Coronary artery (tissue), 2 donors: ENCODE results near the gene IQSEC3.

ENCODE experiments used
- DNase-seq: peaks from one replicate; pipeline ENCODE4 v3.0.0-alpha.2; 2017; ENCODE audit warnings: low spot score
- H3K27ac ChIP-seq, 2 donors: fragments of 200-600 bp; sonication (generic); one replicate each; pipeline ENCODE4 v1.5.1; 2016 to 2019
- H3K4me3 ChIP-seq: fragments of 200-600 bp; sonication (generic); 2 replicates; pipeline ENCODE4 v1.5.1; 2016; ENCODE audit warnings: mild to moderate bottlenecking, moderate library complexity
- CTCF ChIP-seq: fragments of 200-600 bp; sonication (generic); IDR thresholded peaks from one replicate; pipeline ENCODE4 v1.5.1; 2019; ENCODE audit warnings: antibody characterized with exemption

The IQSEC3 gene

DNA sequence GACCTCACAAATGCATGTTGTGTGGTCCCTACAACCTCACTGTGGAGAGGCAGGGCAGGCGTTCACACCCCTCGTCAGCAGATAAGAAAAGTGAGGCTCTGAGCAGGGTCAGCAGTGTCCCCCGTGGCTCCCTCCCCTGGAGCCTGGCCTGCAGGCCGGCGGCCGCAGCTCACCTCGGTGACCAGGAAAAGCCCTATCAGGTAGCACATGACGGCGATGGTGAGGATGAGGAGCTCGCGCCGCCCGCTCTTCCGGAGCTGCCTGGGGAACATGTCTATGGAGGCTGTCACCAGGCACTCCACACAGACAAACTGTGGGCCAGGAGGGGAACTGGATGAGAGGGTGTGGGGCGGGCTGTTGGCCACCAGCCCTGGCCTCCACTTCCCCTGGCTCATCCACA is 129.4 kb downstream of the IQSEC3 start:
- DNase-seq, result no peak
- no peak for TF ChIP-seq CTCF
- H3K27ac ChIP-seq, result no peak overlapping the region
- no peak overlapping the region for H3K4me3 ChIP-seq

GRCh38 chr12:196436-196835 is 129.9 kb downstream of the IQSEC3 start:
- TF ChIP-seq CTCF, result no peak
- Histone ChIP-seq H3K27ac (no peak overlapping the region), H3K4me3 (no peak overlapping the region)
- no peak for DNase-seq

- DNase-seq, result no peak
- H3K27ac ChIP-seq, result no peak overlapping the region
- TF ChIP-seq CTCF, result no peak
- no peak overlapping the region for H3K4me3 ChIP-seq
Observed at GRCh38 chr12:197347-197746, 130.8 kb downstream of the IQSEC3 start.

DNA sequence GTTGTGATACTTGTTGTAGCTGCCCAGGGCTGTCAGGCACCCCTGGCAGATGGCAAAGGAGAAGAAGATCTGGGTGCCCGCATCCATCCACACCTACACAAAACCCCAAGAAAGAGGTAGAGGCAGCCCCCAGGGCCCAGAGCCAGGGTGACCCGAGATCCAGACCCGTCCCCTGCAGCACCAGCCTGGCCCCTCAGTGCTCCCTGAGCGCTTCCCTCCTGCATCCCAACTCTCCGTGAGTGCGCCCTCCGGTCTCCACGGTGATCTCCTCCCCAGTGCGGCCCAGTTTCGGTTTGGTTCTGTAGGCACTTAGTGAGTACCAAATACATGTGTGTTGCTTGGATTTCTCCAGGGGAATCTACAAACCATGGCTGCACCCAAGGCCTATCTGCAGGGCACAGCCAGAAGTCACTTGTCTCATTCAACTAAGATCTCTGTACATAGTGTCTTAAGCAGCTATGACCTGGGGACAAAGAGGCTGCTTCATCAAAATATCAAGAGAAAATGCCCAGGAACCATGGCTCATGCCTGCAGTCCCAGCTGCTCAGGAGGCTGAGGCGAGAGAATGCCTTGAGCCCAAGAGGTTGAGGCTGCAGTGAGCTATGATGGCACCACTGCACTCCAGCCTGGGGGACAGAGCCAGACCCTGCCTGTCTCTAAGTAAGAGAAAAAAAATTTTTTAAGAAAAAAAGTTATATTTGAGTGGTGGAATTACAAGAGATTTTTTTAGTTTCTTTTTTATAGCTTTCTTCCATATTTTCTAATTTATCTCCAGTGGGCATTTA is 131.5 kb downstream of the IQSEC3 start:
- H3K4me3 ChIP-seq, result no peak overlapping the region
- no peak overlapping the region for H3K27ac ChIP-seq
- TF ChIP-seq CTCF, result no peak
- no peak for DNase-seq

DNA sequence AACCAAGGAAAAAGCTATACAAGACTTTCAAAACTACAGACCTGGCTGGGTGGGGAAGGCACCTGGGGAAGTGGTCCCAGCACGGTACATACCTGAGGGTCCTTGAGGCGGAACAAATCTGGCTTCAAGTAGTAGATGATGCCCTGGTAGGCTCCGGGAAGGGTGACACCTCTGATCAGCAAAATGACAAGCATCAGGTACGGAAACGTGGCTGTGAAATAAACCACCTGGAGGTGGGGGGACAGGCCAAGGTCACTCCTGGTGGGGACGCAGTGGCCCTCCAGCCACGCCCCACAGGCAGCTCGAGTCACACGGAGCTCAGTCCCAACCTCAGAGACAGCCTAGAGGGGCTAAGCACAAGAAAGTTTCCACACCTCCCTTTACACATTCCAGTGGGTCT is 132.1 kb downstream of the IQSEC3 start:
- Histone ChIP-seq H3K4me3 (no peak overlapping the region), H3K27ac (no peak overlapping the region)
- no peak for DNase-seq
- TF ChIP-seq CTCF, result no peak

- Histone ChIP-seq H3K4me3 (no peak overlapping the region), H3K27ac (no peak overlapping the region)
- no peak for TF ChIP-seq CTCF
- DNase-seq, result no peak
Observed at GRCh38 chr12:201361-201760, 134.8 kb downstream of the IQSEC3 start.

DNA sequence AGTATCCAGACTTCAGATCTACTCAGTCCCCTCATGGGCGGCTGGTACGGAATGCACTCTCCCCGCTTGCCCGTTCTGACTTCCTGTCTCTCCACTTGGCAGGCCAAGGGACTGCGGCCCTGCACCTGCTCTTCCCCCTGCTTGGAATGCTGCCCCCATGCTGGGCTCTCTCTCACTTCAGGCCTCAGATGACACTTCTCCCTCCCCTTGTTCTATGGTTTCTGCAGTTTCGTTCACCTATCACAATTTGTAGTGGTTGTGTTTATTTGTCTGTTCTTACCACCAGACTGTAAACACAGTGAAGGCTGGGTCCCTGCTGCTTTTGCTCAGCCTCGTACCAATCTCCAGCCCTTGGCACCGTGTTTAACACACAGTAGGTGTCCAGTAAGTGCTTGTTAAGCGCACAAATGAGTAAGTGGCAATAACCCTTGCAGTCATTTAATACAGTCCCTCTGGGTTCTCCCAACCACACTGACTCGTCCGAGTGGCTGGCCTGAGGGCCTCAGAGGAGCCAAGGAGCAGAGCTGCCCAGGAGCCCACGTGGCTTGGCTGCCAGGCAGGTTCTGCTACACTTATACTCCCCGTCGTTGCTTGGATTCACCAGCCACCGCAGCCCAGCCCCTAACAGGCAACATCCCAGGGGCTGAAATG is 135.6 kb downstream of the IQSEC3 start:
- Histone ChIP-seq H3K27ac (no peak overlapping the region), H3K4me3 (no peak overlapping the region)
- TF ChIP-seq CTCF, result no peak
- DNase-seq, result no peak
